ENCODE measurements around the gene KPRP.

The KPRP gene

DNA sequence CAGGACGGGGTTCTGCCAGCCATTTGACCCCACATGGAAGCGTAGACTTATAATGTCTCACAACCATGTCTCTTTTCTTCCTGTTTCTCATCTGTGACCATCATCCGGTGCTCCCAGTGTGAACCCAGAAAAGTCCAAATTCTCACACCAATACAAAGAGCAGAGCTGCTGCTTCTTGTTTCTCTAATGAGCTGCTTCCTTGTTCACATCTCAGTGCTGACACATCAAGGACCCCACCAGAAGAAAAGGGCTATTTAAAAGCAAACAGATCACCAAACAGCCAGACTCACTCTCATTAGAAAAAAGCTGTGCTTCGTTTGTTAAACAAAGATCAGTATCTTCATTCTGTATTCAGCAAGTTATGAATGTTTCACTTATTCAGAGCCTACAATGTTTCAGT is 37.9 kb downstream of the KPRP start:
- no peak overlapping the region for H3K4me3 ChIP-seq (ENCODE audit: low read depth, low read length)
- no peak for TF ChIP-seq CTCF (IDR thresholded peaks at IDR 0.05; ENCODE audit: low read depth, low read length)

DNA sequence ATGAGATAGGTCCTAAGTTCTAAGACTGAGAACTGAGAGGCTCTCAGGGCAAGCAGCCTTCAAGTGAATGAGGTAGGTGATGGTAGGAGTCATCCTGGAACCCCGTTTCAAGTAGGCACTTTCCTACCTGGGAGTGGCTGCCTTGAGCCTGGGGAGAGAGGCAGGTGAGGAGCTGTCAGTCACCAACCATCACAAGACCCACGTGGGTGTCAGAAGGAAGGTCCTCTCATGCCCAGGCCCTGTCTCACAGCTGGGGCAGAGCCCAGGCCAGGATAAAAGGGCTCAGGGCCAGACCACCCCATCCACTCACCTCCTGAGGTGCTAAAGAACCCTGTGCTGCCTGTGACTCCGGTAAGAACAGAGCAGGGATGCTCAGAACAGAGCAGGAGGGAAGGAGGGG is 38.6 kb downstream of the KPRP start, which contains the start of gene LCE1D:
Gene LCE1D (plus strand): TSS at position 301 of the 400 bp plus-strand sequence. CDS start 1,074 bp downstream, outside the sequence.
- H3K4me3 ChIP-seq (ENCODE audit: low read depth, low read length), result no peak within 1 kb of the TSS
- no peak for TF ChIP-seq CTCF (IDR thresholded peaks at IDR 0.05; ENCODE audit: low read depth, low read length)

DNA sequence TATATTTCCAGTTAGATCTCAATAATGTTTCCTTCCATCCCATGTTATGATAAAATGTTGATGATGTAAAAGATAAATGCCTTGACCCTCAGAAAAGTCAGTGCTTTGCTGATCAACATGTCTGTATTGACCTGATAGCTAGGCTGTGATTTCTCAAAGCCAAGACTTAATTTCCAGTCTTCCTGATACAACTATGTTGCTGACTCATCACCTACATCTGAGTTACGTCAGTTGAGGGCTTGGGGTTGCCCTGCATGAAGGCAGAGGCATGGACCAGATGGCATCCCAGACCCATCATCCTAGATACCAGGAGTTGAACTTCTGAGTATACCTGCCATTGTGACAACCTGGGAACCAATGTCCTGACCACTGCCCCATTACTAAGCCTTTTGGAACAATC is 43.5 kb downstream of the KPRP start:
- H3K4me3 ChIP-seq (ENCODE audit: low read depth, low read length), result no peak overlapping the region
- TF ChIP-seq CTCF (IDR thresholded peaks at IDR 0.05; ENCODE audit: low read depth, low read length), result no peak

- H3K4me3 ChIP-seq (ENCODE audit: low read depth, low read length), result no peak within 1 kb of the TSS
- no peak for TF ChIP-seq CTCF (IDR thresholded peaks at IDR 0.05; ENCODE audit: low read depth, low read length)
These were observed 48.8 kb downstream of the KPRP start, which contains the start of gene LCE1C for GRCh38 chr1:152806576-152806975. Gene LCE1C (minus strand): TSS chr1:152806651. CDS start chr1:152805478, 1,173 bp downstream.

- H3K4me3 ChIP-seq (ENCODE audit: low read depth, low read length), result no peak overlapping the region
- no peak for TF ChIP-seq CTCF (IDR thresholded peaks at IDR 0.05; ENCODE audit: low read depth, low read length)
These were observed 53.2 kb downstream of the KPRP start for GRCh38 chr1:152811050-152811449.

Measured in WI38 (cell line).